Effector memory CD4-positive, alpha-beta T cell (primary cell): Measurements from ENCODE around the gene PLCXD1.
"Not testable (repeated sequence)": the region's sequence is repeated elsewhere in the genome, so short reads cannot be mapped to it uniquely, and the experiment has no call there.

Source experiments
- DNase-seq, 3 donors: peaks; one replicate each; pipeline ENCODE4 v3.0.0-alpha.2; 2020
- H3K27ac ChIP-seq: 2 replicates; pipeline ENCODE4 v1.7.0; 2013; ENCODE audit warnings: mild to moderate bottlenecking, low read length, moderate library complexity; ENCODE audit not compliant: insufficient read depth, poor library complexity, severe bottlenecking
- H3K27me3 ChIP-seq: replicated peaks from 2 replicates; pipeline ENCODE4 v1.7.0; 2013; ENCODE audit warnings: mild to moderate bottlenecking, low read length; ENCODE audit not compliant: insufficient read depth, control insufficient read depth, poor library complexity, severe bottlenecking
- H3K36me3 ChIP-seq: 2 replicates; pipeline ENCODE4 v1.7.0; 2013; ENCODE audit warnings: mild to moderate bottlenecking, low read length, moderate library complexity; ENCODE audit not compliant: control insufficient read depth, insufficient read depth
- H3K4me1 ChIP-seq: 2 replicates; pipeline ENCODE4 v1.7.0; 2013; ENCODE audit warnings: low read length, mild to moderate bottlenecking; ENCODE audit not compliant: control insufficient read depth, insufficient read depth, poor library complexity, severe bottlenecking
- H3K4me3 ChIP-seq: 2 replicates; pipeline ENCODE4 v1.7.0; 2013; ENCODE audit warnings: low read length, low read depth, mild to moderate bottlenecking; ENCODE audit not compliant: insufficient read depth, poor library complexity, severe bottlenecking
- H3K9me3 ChIP-seq: 2 replicates; pipeline ENCODE4 v1.7.0; 2013; ENCODE audit warnings: mild to moderate bottlenecking, low read length, moderate library complexity; ENCODE audit not compliant: control insufficient read depth
- total RNA-seq, 3 donors: gene quantifications; one replicate each; lab custom pipeline; 2026; lab: John Stamatoyannopoulos, UW

PLCXD1 gene, protein sequence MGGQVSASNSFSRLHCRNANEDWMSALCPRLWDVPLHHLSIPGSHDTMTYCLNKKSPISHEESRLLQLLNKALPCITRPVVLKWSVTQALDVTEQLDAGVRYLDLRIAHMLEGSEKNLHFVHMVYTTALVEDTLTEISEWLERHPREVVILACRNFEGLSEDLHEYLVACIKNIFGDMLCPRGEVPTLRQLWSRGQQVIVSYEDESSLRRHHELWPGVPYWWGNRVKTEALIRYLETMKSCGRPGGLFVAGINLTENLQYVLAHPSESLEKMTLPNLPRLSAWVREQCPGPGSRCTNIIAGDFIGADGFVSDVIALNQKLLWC
- total RNA-seq: 12.6 to 23.2 (median 13.4) reads per million in 3 donors

- DNase-seq: no peak
- H3K4me3 ChIP-seq: no peak within 1 kb of the TSS
- no peaks in the 10 kb centered on the region for H3K9me3 ChIP-seq
- H3K27me3 ChIP-seq: no peaks in the 10 kb centered on the region
- H3K27ac ChIP-seq: no peak within 1 kb of the TSS
- H3K36me3 ChIP-seq: no peaks in the 10 kb centered on the region
- H3K4me1 ChIP-seq: peaks cover 4% of the 10 kb centered on the region
These were observed at the start of gene PLCXD1 for GRCh38 chrX:281166-281999. Gene PLCXD1 (plus strand): TSS chrX:281381. CDS start chrX:284188, 2,807 bp downstream.

GRCh38 chrX:231637-232277 lies 49.4 kb upstream of the PLCXD1 start:
- H3K9me3 ChIP-seq, H3K27ac ChIP-seq, H3K4me3 ChIP-seq, H3K4me1 ChIP-seq, H3K27me3 ChIP-seq, DNase-seq, H3K36me3 ChIP-seq: not testable (repeated sequence)

DNA sequence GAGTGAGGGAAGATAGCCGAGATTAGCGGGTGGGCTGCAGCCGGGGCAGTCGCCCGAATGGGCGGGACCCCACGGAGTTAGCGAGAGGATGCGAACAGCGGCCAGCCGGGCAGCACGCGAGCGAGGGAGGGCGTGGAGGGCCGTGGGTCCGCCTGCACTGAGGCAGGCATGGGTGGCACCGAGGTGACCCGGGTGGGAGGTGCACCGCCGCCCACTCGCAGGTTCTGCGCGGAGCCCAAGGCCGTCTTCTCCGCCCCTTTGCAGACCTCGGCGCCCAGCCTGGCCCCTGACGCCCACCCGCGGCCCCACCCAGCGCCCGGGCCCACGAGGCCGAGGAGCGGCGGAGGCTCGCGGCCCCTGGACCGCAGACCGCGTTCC lies 48.9 kb upstream of the PLCXD1 start:
- H3K27me3 ChIP-seq, DNase-seq, H3K27ac ChIP-seq, H3K4me3 ChIP-seq, H3K9me3 ChIP-seq, H3K36me3 ChIP-seq, H3K4me1 ChIP-seq: not testable (repeated sequence)

DNA sequence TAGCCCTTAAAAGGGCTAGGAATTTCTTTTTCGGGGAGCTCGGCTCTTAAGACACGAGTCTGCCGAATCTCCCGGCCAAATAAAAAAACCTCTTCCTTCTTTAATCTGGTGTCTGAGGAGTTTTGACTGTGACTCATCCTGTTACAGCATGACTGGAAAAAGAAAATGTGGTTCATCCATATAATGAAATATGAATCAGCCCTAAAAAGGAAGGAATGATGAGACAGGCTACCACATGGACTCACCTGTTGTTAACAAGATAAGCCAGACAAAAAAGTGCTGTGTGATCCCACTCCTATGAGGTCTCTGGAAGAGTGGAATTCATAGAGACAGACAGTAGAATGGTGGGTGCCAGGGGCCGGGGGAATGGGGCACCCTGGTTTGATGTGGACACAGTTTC lies 45.0 kb upstream of the PLCXD1 start:
- not testable (repeated sequence) for H3K27ac ChIP-seq, H3K9me3 ChIP-seq, H3K27me3 ChIP-seq, H3K36me3 ChIP-seq, H3K4me3 ChIP-seq, DNase-seq, H3K4me1 ChIP-seq

- no peaks in the 10 kb centered on the region for H3K36me3 ChIP-seq
These were observed 30.2 kb upstream of the PLCXD1 start for GRCh38 chrX:250965-251364.

DNA sequence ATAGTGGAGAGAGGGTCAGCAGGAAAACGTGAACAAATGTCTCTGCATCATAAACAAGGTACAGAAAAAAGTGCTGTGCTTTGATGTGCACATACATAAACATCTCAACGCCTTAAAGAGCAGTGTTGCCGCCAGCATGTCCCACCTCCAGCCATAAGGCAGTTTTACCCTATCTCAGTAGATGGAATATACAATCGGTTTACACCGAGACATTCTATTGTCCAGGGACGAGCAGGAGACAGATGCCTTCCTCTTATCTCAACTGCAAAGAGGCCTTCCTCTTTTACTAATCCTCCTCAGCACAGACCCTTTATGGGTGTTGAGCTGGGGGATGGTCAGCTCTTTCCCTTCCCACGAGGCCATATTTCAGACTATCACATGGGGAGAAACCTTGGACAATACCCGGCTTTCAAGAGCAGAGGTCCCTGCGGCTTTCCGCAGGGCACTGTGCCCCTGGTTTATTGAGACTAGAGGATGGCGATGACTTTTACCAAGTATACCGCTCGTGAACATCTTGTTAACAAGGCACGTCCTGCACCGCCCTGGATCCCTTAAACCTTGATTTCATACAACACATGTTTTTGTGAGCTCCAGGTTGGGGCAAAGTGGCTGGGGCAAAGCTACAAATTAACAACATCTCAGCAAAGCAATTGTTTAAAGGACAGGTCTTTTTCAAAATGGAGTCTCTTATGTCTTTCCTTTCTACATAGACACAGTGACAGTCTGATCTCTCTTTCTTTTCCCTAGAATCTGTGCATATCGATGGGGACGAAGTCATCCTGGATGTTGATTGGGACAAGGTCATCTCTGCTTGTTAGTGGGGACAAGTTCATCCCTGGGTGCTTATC lies 29.6 kb upstream of the PLCXD1 start:
- DNase-seq, H3K9me3 ChIP-seq, H3K4me1 ChIP-seq, H3K36me3 ChIP-seq, H3K4me3 ChIP-seq, H3K27me3 ChIP-seq: not testable (repeated sequence)
- peak overlapping the region; percentile 13 for H3K27ac ChIP-seq

More at GRCh38 chrX:250965-251364, 30.2 kb upstream of the PLCXD1 start:
- no peak for DNase-seq
- Histone ChIP-seq H3K27me3 (no peaks in the 10 kb centered on the region), H3K4me3 (no peak overlapping the region), H3K4me1 (no peaks in the 10 kb centered on the region), H3K27ac (peak overlapping the region; percentile 13), H3K9me3 (no peaks in the 10 kb centered on the region)

DNA sequence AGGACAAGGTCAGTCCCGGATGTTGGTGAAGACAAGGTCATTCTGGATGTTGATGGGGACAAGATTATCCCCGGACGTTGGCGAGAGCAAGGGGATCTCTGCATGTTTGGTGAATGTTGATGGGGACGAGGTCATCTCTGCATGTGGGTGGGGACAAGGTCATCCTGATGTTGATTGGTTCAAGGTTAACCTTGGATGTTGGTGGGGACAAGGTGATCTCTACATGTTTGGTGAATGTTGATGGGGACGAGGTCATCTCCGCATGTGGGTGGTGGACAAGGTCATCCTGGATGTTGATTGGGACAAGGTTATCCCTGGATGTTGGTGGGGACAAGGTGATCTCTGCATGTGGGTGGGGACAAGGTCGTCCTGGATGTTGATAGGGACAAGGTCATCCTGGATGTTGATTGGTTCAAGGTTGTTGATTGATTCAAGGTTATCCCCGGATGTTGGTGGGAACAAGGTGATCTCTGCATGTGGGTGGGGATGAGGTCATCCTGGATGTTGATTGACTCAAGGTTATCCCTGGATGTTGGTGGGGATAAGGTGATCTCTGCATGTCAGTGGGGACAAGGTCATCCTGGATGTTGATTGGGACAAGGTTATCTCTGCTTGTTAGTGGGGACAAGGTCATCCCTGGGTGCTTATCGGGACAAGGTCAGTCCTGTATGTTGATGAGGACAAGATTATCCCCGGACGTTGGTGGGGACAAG lies 28.8 kb upstream of the PLCXD1 start:
- H3K27ac ChIP-seq: no peak overlapping the region
- H3K36me3 ChIP-seq: no peaks in the 10 kb centered on the region
- H3K4me3 ChIP-seq: no peak overlapping the region
- no peaks in the 10 kb centered on the region for H3K27me3 ChIP-seq
- H3K4me1 ChIP-seq: no peaks in the 10 kb centered on the region
- no peak for DNase-seq
- H3K9me3 ChIP-seq: no peaks in the 10 kb centered on the region

GRCh38 chrX:252957-253291 lies 28.3 kb upstream of the PLCXD1 start:
- Histone ChIP-seq H3K4me3 (no peak overlapping the region), H3K4me1 (no peaks in the 10 kb centered on the region), H3K27me3 (no peaks in the 10 kb centered on the region), H3K9me3 (no peaks in the 10 kb centered on the region), H3K27ac (no peak overlapping the region), H3K36me3 (no peaks in the 10 kb centered on the region)
- DNase-seq: no peak
